Measurements from ENCODE around the gene RINL.

RINL gene

DNA sequence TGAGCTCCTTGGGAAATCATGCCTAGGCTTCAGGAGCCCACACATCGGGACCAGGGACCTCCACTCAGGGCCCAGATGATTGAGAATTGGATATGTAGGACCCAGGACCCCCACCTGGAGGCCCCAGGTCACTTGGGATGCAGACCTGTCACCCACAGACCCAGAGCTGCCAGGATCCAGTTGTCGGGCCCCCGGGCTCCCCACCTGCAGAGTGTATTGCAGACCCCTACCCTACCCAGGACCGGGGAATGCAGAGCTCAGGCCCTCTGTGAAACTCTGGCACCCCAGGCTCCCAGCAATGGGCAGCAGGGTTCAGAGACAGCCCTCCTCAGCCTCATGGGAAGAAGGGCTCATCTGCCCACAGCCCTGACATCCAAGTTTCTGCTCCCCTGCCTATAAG lies 27.5 kb upstream of the RINL start:
- no peak for DNase-seq (ENCODE audit: low read depth)
- TF ChIP-seq, protein P1, sequence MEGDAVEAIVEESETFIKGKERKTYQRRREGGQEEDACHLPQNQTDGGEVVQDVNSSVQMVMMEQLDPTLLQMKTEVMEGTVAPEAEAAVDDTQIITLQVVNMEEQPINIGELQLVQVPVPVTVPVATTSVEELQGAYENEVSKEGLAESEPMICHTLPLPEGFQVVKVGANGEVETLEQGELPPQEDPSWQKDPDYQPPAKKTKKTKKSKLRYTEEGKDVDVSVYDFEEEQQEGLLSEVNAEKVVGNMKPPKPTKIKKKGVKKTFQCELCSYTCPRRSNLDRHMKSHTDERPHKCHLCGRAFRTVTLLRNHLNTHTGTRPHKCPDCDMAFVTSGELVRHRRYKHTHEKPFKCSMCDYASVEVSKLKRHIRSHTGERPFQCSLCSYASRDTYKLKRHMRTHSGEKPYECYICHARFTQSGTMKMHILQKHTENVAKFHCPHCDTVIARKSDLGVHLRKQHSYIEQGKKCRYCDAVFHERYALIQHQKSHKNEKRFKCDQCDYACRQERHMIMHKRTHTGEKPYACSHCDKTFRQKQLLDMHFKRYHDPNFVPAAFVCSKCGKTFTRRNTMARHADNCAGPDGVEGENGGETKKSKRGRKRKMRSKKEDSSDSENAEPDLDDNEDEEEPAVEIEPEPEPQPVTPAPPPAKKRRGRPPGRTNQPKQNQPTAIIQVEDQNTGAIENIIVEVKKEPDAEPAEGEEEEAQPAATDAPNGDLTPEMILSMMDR (IDR thresholded peaks at IDR 0.05; ENCODE audit: control insufficient read depth, insufficient read depth, low read depth, low read length, missing control alignments), result no peak
- H3K4me3 ChIP-seq (ENCODE audit: control insufficient read depth, low read depth, low read length), result no peak overlapping the region

DNA sequence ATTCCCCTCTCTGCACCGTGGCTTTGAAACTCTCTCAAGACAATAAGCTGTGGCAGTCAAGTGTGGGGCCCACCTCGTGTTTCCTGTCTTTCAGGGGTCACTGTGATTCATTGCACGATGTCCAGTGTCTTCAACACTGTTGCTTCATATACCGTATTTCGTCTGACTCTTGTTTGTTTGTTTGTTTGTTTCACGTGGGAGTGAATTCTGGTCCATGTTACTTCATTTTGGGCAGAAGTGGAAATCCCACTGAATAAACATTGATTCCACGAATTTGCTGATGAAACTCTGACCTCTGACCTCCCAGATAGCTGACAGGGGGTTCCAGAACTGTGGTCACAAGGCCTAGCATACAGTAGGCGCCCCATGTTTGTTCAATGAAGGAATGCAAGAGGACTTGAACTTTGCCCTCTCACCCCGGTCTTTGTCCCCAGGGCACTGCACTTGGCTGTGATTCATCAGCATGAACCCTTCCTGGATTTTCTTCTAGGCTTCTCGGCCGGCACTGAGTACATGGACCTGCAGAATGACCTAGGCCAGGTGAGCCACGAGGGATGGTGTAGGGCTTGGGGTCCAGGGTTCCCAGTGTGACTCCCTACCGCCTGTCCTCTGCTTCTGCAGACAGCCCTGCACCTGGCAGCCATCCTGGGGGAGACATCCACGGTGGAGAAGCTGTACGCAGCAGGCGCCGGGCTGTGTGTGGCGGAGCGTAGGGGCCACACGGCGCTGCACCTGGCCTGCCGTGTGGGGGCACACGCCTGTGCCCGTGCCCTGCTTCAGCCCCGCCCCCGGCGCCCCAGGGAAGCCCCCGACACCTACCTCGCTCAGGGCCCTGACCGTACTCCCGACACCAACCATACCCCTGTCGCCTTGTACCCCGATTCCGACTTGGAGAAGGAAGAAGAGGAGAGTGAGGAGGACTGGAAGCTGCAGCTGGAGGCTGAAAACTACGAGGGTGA lies 26.8 kb upstream of the RINL start:
- no peak overlapping the region for H3K4me3 ChIP-seq (ENCODE audit: control insufficient read depth, low read depth, low read length)
- no peak for DNase-seq (ENCODE audit: low read depth)
- TF ChIP-seq, protein P1 (IDR thresholded peaks at IDR 0.05; ENCODE audit: control insufficient read depth, insufficient read depth, low read depth, low read length, missing control alignments), result no peak

DNA sequence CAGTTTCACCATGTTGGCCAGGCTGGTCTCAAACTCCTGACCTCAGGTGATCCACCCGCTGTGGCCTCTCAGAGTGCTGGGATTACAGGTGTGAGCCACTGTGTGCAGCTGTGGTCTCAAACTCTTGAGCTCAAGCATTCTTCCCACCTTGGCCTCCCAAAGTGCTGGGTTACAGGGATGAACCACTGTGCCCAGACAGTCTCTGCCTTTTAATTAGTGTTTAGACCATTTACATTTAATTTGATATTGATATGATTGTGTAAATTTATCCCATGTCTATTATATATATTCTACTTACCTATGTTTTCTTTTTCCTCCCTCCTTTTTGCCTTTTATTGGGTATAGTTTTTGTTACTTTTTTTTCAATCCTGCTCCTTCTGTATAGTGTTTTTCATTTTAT lies 23.6 kb upstream of the RINL start:
- no peak for DNase-seq (ENCODE audit: low read depth)

DNA sequence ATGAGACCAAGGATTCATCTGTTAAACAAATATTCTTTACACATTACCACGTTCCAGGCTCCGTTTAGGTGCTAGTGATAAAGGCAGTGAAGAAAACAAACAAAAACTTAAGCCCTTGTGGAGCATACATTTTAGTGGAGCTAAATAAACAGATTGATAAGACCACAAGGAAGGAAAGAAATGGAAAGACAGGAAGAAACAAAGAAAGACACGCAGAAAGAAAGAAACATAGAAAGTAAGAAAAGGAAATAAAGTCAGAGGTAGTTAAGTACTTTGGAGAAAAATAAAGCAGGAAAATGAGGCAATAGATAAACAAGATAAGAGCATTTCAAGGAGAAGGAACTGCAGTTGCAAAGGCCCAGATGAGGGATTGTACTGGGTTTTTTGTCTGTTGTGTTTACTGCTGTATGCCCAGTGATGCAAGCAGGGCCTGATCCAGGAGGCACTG lies 22.7 kb upstream of the RINL start:
- TF ChIP-seq, protein P1 (IDR thresholded peaks at IDR 0.05; ENCODE audit: control insufficient read depth, insufficient read depth, low read depth, low read length, missing control alignments), result no peak
- DNase-seq (ENCODE audit: low read depth), result no peak
- no peak overlapping the region for H3K4me3 ChIP-seq (ENCODE audit: control insufficient read depth, low read depth, low read length)

More for the DNA sequence above, 23.6 kb upstream of the RINL start:
- TF ChIP-seq, protein P1 (IDR thresholded peaks at IDR 0.05; ENCODE audit: control insufficient read depth, insufficient read depth, low read depth, low read length, missing control alignments), result no peak
- H3K4me3 ChIP-seq (ENCODE audit: control insufficient read depth, low read depth, low read length), result no peak overlapping the region

GRCh38 chr19:38900202-38900629 lies 22.1 kb upstream of the RINL start:
- no peak for DNase-seq (ENCODE audit: low read depth)
- TF ChIP-seq, protein P1 (IDR thresholded peaks at IDR 0.05; ENCODE audit: control insufficient read depth, insufficient read depth, low read depth, low read length, missing control alignments), result no peak
- H3K4me3 ChIP-seq (ENCODE audit: control insufficient read depth, low read depth, low read length), result peak overlapping the region; percentile 76

- H3K4me3 ChIP-seq (ENCODE audit: control insufficient read depth, low read depth, low read length), result peak within 1 kb of the TSS; percentile 76
- DNase-seq (ENCODE audit: low read depth), result peak; percentile 97
- TF ChIP-seq, protein P1 (IDR thresholded peaks at IDR 0.05; ENCODE audit: control insufficient read depth, insufficient read depth, low read depth, low read length, missing control alignments), result no peak
These were observed 21.5 kb upstream of the RINL start, which contains the start of the genes NFKBIB and SIRT2 for GRCh38 chr19:38899447-38900201. TSS of gene NFKBIB (plus strand) at chr19:38899969. CDS start at chr19:38900033, 64 bp downstream. TSS of gene SIRT2 (minus strand) at chr19:38899618. CDS start at chr19:38899521, 97 bp downstream.

Measured in AG09309 (cell line).